ENCODE results near the gene TECPR1.

DNA sequence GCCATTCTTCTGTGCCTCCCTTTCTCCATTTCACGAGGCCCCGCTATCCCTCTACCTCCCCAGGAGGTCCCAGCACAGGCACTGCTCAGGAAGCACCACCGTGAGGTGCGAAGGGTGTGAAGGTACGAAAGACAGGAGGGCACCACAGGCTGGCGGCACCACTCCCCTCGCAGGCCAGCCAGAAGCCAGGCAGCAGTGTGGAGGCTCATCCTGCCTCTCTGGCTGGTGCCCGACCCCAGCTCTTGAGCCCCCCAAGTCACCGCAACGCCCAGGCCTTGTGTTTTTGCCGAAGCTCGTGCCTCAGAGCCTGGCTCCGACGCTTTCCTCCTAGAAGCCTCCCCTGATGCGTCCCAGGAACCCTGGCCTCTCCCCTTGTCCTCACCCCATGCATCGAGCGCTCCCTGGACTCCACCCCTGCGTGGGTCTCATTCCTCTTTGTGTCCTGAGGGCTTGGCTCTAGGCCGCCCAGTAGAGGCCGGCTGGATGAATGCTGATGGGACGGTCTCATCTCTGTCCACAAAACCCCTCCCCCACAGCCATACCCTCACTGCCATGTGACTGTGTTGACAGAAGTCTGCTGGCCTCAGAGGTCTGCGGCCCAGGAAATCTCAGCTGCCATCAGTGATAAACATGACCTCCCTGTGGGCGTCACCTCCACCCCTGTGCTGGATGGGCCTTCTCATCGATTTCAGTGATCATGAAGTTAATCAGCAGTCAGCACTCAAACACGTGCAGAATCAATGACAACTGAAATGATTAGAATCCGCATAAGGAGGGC, 48.8 kb upstream of the TECPR1 start:
- TF ChIP-seq, protein P1, sequence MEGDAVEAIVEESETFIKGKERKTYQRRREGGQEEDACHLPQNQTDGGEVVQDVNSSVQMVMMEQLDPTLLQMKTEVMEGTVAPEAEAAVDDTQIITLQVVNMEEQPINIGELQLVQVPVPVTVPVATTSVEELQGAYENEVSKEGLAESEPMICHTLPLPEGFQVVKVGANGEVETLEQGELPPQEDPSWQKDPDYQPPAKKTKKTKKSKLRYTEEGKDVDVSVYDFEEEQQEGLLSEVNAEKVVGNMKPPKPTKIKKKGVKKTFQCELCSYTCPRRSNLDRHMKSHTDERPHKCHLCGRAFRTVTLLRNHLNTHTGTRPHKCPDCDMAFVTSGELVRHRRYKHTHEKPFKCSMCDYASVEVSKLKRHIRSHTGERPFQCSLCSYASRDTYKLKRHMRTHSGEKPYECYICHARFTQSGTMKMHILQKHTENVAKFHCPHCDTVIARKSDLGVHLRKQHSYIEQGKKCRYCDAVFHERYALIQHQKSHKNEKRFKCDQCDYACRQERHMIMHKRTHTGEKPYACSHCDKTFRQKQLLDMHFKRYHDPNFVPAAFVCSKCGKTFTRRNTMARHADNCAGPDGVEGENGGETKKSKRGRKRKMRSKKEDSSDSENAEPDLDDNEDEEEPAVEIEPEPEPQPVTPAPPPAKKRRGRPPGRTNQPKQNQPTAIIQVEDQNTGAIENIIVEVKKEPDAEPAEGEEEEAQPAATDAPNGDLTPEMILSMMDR (IDR thresholded peaks at IDR 0.05), result no peak
- TF ChIP-seq POLR2A (IDR thresholded peaks at IDR 0.05), result no peak
